BE2C (cell line): Measurements from ENCODE around the gene PRSS56.

Experiments
- DNase-seq: peaks from one replicate; pipeline ENCODE4 v3.0.0-alpha.2; 2020
- H3K27me3 ChIP-seq: fragments of 250-450 bp; sonication (Bioruptor Pico); 2 replicates; pipeline ENCODE4 v1.5.1; 2020; ENCODE audit warnings: mild to moderate bottlenecking
- H3K36me3 ChIP-seq: fragments of 250-450 bp; sonication (Bioruptor Pico); 2 replicates; pipeline ENCODE4 v1.5.1; 2020; ENCODE audit warnings: mild to moderate bottlenecking
- H3K4me1 ChIP-seq: fragments of 250-450 bp; sonication (Bioruptor Pico); 2 replicates; pipeline ENCODE4 v1.5.1; 2020
- H3K4me3 ChIP-seq: 2 replicates; pipeline ENCODE4 v1.5.1; 2011; ENCODE audit warnings: low read depth, low read length
- H3K9me3 ChIP-seq: fragments of 250-450 bp; sonication (Bioruptor Pico); 2 replicates; pipeline ENCODE4 v1.5.1; 2020
- CTCF ChIP-seq: IDR thresholded peaks from 2 replicates; pipeline ENCODE4 v1.5.1; 2012; ENCODE audit warnings: mild to moderate bottlenecking, low read depth, low read length

PRSS56 gene

GRCh38 chr2:232541961-232542714 lies 21.9 kb downstream of the PRSS56 start:
- no peaks in the 10 kb centered on the region for H3K9me3 ChIP-seq
- DNase-seq, result no peak
- no peak overlapping the region for H3K4me3 ChIP-seq
- H3K27me3 ChIP-seq, result no peaks in the 10 kb centered on the region
- no peaks in the 10 kb centered on the region for H3K4me1 ChIP-seq
- TF ChIP-seq CTCF, result no peak
- peaks cover 7% of the 10 kb centered on the region for H3K36me3 ChIP-seq

GRCh38 chr2:232542715-232543467 lies 22.7 kb downstream of the PRSS56 start:
- DNase-seq, result no peak
- no peak overlapping the region for H3K4me3 ChIP-seq
- no peaks in the 10 kb centered on the region for H3K9me3 ChIP-seq
- H3K4me1 ChIP-seq, result no peaks in the 10 kb centered on the region
- TF ChIP-seq CTCF, result no peak
- H3K27me3 ChIP-seq, result no peaks in the 10 kb centered on the region
- H3K36me3 ChIP-seq, result peaks cover 13% of the 10 kb centered on the region

GRCh38 chr2:232543491-232543890 lies 23.3 kb downstream of the PRSS56 start:
- H3K27me3 ChIP-seq, result no peaks in the 10 kb centered on the region
- peaks cover 18% of the 10 kb centered on the region for H3K36me3 ChIP-seq
- H3K4me1 ChIP-seq, result no peaks in the 10 kb centered on the region
- no peaks in the 10 kb centered on the region for H3K9me3 ChIP-seq
- no peak overlapping the region for H3K4me3 ChIP-seq
- no peak for DNase-seq
- no peak for TF ChIP-seq CTCF

- H3K4me3 ChIP-seq, result no peak overlapping the region
- no peaks in the 10 kb centered on the region for H3K27me3 ChIP-seq
- H3K9me3 ChIP-seq, result no peaks in the 10 kb centered on the region
- H3K36me3 ChIP-seq, result peaks cover 19% of the 10 kb centered on the region
- TF ChIP-seq CTCF, result no peak
- DNase-seq, result no peak
- H3K4me1 ChIP-seq, result no peaks in the 10 kb centered on the region
Observed at GRCh38 chr2:232543928-232544631, 23.9 kb downstream of the PRSS56 start.

- peaks cover 24% of the 10 kb centered on the region for H3K36me3 ChIP-seq
- no peak overlapping the region for H3K4me3 ChIP-seq
- TF ChIP-seq CTCF, result no peak
- H3K4me1 ChIP-seq, result no peaks in the 10 kb centered on the region
- no peak for DNase-seq
- H3K9me3 ChIP-seq, result no peaks in the 10 kb centered on the region
- H3K27me3 ChIP-seq, result no peaks in the 10 kb centered on the region
Observed at GRCh38 chr2:232544674-232545073, 24.5 kb downstream of the PRSS56 start.
